Inferior parietal cortex (tissue), 1 donor: ENCODE data around the gene LMNA.
"Not testable (repeated sequence)": the region's sequence is repeated elsewhere in the genome, so short reads cannot be mapped to it uniquely, and the experiment has no call there.

Experiments used
- DNase-seq: peaks from one replicate; pipeline ENCODE4 v3.0.0-alpha.2; 2016; ENCODE audit errors: extremely low spot score

The LMNA gene

DNA sequence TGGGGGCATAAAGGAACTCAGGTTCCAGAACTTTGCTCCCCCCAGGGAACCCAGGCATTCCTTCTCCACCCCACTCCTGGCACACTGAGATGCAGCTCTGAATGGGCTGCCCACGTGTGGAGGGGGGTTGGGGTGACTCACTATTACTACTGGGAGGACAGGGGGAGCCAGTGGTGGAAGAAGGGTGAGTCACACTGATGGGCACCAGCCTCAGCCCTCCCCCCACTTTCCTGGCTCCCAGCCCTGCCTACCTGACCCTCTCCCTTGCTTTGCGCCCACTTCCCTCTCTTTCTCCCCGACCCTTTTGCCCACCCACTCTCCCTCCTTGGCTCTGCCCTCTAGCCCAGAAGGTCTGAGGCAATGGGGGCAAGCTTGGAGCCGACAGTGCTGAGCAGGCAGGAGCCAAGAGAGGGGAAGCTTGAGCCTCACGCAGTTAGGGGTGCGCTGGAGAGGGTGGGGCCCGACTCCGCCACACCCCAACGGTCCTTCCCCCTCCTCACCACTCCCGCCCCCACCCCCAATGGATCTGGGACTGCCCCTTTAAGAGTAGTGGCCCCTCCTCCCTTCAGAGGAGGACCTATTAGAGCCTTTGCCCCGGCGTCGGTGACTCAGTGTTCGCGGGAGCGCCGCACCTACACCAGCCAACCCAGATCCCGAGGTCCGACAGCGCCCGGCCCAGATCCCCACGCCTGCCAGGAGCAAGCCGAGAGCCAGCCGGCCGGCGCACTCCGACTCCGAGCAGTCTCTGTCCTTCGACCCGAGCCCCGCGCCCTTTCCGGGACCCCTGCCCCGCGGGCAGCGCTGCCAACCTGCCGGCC lies at the start of gene LMNA:
Gene LMNA, plus strand, starts transcription at position 611 of the 818 bp plus-strand sequence. CDS start 208 bp downstream, outside the sequence.
- DNase-seq, result peak; percentile 79

GRCh38 chr1:156065212-156065611 lies 49.3 kb upstream of the LMNA start:
- no peak for DNase-seq

DNA sequence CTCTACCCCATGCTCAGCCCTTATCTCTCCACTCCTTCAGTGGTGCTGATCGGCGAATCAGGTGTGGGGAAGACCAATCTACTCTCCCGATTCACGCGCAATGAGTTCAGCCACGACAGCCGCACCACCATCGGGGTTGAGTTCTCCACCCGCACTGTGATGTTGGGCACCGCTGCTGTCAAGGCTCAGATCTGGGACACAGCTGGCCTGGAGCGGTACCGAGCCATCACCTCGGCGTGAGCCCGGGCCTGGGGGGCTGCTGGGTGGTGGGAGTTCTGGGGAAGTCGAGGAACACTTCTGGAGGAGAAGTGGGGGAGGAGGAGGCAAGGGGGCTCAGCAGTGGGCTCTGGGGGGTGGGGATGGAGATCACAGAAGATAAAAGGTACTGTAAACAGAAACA lies 48.6 kb upstream of the LMNA start:
- DNase-seq, result no peak

DNA sequence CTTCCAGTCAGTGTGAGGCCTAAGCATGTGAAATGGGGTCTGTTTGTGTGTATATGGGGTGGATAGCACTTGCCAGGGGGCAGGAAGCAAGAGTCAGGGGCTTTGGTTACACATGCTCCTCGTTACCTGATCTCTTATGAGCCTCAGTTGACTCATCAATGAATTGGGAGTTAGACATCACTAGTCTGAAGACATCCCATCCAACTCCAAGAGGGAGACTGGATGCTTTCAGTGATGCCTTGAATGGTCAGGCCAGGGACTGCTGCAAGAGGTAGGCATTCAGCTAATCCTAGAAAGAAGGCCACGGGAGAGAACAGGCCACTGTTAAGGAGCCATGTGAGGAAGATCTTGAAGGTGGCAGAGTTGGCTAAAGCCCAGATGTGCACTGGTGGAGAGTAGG lies 47.2 kb upstream of the LMNA start:
- DNase-seq, result no peak

DNA sequence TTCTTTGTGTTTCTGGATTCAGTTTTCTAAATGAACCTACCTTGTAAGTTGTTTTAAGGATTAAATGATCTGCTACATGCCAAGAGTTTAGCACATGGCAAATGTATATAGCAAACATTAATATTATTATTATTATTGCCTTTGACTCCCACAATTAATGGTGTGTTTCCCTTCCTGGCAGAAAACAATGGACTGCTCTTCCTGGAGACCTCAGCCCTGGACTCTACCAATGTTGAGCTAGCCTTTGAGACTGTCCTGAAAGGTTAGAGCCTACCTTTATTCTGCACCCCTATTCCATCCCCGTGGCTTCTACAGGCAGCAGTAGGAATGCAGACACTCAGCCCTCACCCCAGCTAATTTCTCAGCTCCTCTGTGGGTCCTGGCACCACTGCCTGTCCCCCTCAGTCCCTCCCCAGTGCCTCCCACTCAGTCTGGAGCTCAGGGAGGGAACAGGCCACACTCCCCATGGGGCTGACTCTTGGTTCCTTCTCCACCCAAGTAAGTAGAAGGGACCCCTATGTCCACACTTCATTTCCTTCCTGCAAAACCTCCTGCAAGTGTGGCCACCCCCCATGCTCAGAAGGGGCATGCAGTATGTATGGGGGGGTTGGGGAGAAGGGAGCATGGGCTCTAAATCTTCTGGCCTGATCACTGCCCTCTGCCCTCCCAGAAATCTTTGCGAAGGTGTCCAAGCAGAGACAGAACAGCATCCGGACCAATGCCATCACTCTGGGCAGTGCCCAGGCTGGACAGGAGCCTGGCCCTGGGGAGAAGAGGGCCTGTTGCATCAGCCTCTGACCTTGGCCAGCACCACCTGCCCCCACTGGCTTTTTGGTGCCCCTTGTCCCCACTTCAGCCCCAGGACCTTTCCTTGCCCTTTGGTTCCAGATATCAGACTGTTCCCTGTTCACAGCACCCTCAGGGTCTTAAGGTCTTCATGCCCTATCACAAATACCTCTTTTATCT lies 44.7 kb upstream of the LMNA start:
- DNase-seq, result no peak

DNA sequence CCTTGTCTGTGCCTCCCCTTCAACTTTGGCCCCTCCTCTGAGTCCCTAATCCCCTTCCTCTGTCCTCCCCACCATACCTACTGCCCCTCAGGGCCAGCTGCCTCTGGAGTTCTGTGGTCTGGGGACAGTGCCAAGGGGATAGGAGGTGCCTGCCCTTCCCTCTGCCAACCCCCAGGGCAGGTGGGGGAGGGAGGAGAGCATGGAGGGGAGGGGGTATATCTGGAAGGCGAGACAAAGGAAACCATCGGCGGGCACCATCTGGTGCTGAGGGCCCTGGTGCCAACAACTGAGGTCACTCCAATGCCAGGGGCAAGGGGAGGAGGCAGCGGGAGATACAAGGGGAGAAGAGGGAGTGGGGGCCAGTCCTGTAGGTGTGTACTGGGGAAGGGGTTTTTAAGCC lies 44.0 kb upstream of the LMNA start:
- no peak for DNase-seq

DNA sequence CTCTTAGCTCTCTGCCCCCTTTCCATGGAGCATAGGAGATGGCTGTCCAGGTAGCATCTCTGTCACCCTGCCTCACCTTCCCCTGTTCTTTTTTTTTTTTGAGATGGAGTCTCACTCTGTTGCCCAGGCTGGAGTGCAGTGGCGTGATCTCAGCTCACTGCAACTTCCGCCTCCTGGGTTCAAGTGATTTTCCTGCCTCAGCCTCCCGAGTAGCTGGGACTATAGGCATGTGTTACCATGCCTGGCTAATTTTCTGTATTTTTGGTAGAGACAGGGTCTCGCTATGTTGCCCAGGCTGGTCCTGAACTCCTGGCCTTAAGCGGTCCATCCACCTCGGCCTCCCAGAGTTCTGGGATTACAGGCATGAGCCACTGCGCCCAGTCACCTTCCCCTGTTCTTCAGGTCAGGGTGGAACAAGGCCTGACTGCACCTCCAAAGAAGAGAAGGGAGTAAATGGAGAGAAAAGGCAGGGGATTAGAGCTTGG lies 43.1 kb upstream of the LMNA start:
- DNase-seq, result not testable (repeated sequence)

- no peak for DNase-seq
These were observed 42.3 kb upstream of the LMNA start for GRCh38 chr1:156072251-156072650.

DNA sequence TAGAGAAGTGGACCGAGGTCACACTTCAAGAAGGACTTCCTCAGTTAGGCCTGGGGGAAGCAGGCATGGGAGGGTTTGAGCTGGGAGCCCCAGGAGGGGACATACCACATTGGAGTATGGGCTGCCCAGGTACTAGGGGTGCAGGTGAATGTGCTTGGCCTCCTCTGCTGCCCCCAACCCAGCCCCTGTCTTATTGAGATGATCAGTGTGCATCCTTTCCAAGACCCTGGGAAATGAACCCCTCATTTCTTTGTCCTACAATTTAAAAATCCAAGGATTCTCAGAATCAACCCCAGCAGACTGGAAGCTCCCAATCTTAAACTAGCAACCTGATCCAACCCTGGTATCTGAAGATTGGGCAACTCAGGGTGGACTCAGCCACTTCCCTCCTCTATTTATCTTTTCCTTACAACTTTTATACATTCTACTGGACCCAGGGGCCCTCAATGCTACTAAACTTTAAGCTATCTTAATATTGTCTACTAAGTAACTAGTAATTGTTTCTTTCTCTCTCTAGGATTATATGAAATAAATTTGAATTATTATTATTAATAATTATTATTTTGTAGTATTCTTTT lies 41.3 kb upstream of the LMNA start:
- no peak for DNase-seq

GRCh38 chr1:156073740-156074139 lies 40.8 kb upstream of the LMNA start:
- no peak for DNase-seq

GRCh38 chr1:156074661-156075060 lies 39.9 kb upstream of the LMNA start:
- DNase-seq, result no peak

GRCh38 chr1:156075162-156075561 lies 39.3 kb upstream of the LMNA start:
- DNase-seq, result no peak

DNA sequence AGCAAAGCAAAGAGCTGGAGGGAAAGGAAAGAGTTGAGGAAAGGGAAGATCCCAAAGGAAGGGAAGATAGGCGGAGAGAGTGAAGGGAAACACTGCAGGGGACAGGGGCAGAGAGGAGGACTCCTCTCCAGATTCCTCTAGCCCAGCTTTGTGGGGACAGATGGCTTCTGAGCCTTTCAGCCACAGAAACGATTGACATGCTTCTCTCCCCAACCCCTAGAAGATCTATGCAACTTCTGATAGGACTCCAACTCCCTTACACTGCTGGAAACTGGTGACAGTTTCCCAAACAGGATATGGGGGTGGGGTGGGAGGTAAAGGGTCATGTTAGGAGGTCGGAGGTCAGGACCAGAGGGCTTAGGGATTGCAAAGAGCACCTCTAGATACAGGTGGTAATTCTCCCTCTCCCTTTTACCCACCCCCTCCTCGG lies 38.7 kb upstream of the LMNA start:
- DNase-seq, result no peak

DNA sequence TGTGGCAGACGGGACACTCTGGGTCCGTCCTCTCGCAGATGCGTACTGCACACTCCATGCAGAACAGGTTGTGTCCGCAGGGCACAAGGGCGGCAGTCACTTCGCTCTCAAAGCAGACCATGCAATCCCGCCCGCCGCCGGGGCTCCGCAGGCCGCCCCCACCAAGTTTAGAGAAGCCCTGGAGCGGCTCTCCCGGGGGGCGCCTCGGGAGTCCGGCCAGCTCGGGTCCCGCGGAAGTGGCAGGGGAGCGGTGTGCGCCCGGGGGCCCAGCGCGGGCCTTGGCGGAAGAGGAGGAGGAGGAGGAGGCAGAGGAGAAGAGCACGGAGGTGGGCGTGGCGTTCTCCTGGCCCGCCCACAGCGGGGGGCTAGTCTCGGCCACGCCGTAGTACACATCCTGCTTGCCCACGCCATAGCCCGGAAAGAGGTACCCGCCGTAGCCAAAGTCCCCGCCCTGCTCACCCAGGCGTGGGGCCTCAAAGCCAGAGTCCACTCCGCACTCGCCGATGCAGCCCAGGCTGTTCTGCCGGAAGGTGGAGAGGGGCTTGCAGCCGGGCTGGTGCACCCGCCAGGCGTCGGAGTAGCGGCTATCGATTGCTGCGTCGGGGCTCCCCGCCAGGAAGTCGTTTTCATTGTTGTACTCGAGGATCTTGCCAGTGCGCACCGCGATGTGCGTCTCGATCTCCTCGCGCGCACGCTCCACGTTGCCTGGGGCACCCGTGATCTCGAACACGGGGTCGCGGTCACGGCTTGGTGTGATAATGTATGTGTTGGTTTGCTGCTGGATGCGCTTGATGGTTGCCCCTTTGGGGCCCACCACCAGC lies 37.7 kb upstream of the LMNA start:
- DNase-seq, result no peak

- DNase-seq, result no peak
These were observed 37.1 kb upstream of the LMNA start for GRCh38 chr1:156077430-156077760.

- DNase-seq, result no peak
These were observed 35.8 kb upstream of the LMNA start for GRCh38 chr1:156078728-156079127.

DNA sequence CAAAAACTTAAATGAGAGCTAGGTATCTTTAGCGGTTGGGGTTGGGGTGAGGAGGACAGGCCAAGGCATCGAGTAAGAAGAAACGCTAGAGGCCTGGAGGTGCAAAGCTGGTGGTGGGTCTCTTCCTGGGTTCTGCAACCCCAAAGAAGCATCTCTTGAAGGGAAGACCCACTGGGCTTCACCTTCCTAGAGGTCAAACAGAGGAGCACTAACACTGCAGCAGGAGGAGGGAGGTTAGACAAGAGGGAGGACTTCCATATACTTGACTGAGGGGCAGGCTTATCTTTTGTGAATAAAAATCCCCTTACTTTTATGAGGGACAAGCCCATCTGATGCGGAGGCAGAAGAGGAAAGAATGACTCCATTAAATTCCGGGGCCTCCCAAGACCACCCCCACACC lies 34.7 kb upstream of the LMNA start:
- no peak for DNase-seq

- DNase-seq, result no peak
These were observed 34.2 kb upstream of the LMNA start for GRCh38 chr1:156080241-156080862.

- DNase-seq, result no peak
These were observed 33.7 kb upstream of the LMNA start for GRCh38 chr1:156080863-156081179.

GRCh38 chr1:156081180-156081916 lies 33.2 kb upstream of the LMNA start:
- DNase-seq, result no peak
